Fibroblast of lung (primary cell): ENCODE measurements around the gene DARS2.

ENCODE experiments used
- CTCF ChIP-seq, 2 donors: IDR thresholded peaks in 1 of 2; conservative IDR thresholded peaks in 1 of 2; 1 replicate in 1 of 2; 2 replicates in 1 of 2; pipeline ENCODE4 v1.5.1; 2011 to 2012; ENCODE audit warnings: low read length in 2 of 2, control low read depth in 1 of 2, inconsistent platforms in 1 of 2, low read depth in 1 of 2, mild to moderate bottlenecking in 1 of 2
- EZH2 ChIP-seq: IDR thresholded peaks from 2 replicates; pipeline ENCODE4 v1.5.1; 2012; ENCODE audit warnings: low read length, control low read depth, mild to moderate bottlenecking; ENCODE audit errors: missing control alignments

- no peak for TF ChIP-seq EZH2
- no peak for TF ChIP-seq CTCF (conservative IDR thresholded peaks at IDR 0.05 in 1 of 2, IDR thresholded peaks at IDR 0.05 in 1 of 2; ENCODE audit: low read depth in 1 of 2, low read length in 2 of 2)
Measured at GRCh38 chr1:173853074-173853473, 28.6 kb downstream of the DARS2 start.
